ENCODE data around the gene IFNA17.
"Not testable (repeated sequence)": the region's sequence is repeated elsewhere in the genome, so short reads cannot be mapped to it uniquely, and the experiment has no call there.

The IFNA17 gene

DNA sequence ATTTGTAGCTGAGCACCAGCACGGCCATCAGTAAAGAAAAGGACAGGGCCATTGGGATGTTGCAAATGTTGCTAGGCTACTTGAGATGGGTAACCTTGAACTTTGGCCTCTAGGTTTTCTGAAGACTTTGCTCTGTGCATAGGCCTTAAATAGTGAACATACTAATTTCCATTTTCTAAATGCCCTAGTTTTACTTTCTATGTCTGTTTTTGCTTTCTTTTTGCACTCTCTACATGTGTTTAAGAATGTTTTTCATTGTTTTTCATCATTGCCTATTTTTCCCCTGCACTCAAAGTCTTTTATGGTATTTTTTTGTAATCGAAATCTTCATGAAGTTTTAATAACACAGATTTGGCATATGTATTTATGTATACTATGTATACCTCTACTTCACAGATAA, at the start of gene IFNA17:
Gene IFNA17, minus strand, starts transcription at position 101 of the 400 bp plus-strand sequence. Its CDS starts 49 bp downstream, at position 52.
- DNase-seq = no peak

DNA sequence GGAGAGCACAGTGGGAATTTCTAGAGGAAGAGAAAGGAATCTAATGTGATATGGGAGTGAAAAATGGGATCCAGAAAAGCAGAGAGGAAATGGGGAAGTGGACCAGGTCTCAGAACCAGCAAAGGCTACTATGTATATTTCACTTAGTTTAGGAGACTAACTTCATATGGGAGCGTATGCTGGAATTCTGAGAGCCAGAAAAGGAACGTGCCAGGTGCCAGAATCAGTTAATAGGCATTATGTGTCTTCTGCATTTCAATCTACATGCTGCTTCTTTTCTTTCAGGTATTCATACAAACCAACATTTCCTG, 40.3 kb upstream of the IFNA17 start:
- DNase-seq = no peak

DNA sequence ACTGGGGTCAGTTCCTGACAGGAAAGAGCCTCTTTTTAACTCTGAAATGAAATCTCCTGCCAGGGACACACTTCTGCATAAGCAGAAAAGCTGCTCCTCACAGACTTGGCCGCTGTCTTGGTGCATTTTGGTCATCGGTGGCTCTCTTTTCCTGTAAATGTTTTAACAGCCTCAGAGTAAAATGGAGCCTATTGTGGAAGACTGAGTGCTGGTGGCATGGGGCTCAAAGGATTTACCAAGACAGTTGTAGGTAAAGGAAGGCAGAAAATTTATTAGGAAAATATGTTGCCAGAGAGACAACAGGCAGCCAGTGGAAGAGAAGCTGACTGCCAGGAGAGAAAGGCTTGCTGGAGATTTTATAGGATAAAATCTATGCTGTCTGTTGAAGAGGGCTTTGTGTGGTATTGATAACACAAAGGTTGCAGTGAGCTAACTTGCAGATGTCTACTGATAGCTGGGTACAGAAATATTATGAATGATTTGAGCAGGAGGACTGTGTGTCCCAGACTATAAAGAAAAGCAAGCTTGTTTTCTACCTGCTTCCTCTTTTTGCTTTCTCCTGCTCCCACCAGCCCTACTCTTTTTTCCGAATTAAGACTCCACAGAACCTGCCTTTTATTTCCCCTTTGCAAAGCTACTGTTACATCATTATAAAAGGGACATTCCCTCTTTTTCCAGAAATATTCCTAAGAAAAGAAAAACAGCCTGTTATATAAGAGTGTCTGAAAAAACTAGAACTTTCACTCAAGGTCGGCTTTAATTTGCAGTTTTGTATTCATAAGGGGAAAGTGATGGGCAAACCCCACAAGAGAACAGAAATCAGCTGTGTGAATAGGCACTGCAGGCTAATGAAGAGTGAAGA, 39.7 kb upstream of the IFNA17 start:
- no peak for DNase-seq

DNA sequence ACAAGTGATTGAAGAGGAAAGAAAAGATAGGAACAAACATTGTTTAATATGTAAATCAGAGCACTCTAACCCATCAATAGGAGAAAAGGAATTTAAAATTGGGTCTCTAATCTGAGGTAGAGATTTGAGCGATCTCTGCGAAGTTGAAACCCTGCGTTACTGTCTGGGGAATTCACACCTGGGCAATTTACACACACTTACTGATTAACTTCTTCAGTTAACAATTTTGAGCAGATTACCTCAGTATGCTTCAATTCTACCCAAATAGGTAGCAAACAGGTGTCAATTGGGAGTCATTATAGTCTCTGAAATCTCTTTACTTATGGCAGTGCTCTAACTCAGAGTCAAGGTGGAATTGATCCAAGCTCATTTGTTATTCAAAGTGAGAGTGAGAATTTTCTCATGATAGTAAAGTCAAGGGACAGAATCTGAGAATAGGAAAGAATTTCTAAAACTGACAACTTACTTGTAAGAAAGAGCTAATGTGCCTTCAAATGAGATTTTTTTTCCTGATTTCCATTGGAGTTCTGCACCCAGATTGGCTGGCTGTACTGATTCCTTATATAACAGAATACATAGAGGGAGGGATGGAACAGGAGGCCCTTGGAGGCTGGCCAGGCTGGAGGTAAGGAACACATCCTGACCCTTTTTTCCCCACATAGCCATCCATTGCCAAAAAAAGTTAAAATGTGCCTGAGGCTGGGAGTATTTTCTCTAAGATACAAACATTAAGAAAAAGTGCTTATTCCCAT, 38.9 kb upstream of the IFNA17 start:
- no peak for DNase-seq

DNA sequence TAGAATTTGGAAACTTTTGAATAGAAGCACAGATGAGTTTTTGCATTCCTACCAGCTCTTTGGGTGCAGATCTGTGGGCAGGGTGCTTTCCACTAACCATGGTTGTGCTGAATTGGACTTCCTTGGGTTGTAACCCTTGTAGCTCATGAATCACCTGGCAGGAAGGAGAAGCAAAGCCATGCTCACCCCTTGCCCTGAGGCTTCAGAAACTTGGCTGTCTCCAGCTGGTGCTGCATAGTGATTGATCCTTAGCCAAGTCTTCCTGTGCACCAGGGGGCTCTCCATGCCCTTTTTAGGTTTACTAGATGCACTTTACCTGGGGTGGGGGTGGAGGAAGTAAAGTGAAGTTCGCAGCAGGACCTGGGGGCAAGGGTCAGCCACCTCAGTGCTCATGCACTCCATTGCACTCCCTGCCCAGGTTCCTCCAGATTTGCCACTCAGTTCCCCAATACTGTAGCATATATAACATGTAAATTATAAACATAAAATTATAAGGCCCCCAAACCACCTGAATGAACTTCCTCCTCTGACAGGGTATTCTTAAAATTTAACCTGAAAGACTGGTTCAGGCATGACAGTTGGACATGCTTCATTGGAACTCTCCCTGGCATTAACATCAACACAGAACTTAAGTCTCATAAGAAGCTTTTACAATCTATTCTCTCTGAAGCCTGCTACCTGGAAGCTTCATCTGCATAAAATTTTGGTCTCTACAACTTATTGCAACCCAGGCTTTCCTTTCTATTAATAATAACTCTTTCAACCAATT, 37.6 kb upstream of the IFNA17 start:
- DNase-seq = no peak

DNA sequence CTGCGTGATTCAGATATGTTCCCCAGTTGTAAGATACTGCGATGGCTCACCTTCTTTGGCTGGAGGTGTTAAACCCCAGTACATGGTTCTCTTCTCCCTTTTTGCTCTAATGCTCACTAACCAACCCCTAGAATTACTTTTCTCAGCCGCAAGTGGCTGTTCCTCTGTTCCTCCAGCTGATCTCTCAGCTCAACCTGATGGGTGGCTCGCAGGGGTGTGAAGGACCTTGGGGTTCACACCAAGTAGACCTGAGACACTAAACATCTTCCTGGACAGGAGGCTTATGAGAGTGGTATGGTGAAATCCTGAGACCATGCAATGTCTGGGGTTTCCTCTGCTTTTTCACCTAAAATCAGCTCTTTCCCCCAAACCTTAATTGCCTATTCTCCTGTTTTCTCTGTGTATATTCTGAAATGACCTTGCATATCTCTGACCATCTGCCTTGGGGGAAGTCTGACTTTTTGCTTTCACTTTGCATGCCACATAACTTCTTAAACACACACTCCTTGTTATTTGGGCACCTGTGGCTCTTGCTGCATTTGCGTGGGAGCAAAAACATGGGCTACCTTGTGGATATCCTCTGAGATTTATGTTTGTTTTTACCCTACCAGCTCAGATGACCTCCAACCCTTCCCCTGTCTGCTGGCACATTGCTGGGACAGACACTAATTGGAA, 27.7 kb upstream of the IFNA17 start:
- no peak for DNase-seq

DNA sequence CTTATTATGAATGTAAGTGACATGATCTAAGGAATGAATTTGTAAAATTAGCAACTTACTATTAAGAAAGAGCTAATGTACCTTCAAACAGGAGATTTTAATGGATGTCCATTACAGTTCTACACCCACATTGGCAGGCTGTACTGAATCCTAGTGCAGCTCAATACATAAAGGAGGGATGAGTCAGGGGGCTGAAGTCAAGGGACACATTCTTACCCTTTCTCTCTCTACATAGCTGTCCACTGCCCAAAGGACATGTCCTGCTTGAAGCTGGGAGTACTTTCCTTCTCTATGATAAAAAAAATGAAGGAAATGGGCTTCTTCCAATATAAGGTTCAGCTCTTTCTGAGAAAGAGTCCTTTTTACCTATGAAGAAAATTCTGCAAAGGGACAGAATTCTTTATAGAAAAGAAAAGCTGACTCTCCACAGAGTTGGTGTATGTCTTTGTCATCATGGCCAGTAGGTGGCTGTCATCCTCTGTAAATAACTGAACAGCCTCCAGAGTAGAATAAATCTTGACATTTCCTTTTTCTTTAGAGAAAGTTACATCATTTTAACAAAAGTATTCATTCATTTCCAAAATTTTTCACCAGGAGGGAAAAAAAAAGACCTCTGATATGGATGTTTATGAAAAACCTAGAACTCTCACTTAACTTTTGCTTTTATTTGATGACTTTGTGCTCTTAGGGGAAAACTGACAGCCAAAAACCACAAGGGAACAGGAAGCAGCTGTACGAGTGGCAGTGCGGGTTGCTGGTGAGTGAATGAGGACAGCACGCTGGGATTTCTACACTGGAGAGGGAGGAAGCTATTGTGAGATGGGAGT, 24.9 kb upstream of the IFNA17 start:
- DNase-seq = peak; percentile 19

DNA sequence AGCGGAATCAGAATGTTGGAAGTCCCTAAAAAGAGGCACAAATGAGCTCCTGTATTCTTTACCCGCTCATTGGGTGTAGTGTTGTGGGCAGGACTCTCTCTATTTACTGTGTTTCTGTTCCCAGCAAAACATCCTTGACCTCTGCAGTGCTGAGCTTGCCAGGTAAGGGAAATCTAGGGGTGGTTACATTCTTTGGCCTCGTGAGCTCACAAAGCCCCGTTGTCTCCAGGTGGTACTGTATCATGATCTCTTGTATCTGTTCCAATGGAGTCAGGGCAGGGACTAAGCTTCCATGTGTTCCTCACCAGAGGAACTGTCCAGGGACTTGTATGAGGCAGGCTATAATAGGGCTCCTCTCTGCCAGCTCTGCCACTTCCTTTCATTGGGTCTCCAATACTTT, 23.6 kb upstream of the IFNA17 start:
- no peak for DNase-seq

DNA sequence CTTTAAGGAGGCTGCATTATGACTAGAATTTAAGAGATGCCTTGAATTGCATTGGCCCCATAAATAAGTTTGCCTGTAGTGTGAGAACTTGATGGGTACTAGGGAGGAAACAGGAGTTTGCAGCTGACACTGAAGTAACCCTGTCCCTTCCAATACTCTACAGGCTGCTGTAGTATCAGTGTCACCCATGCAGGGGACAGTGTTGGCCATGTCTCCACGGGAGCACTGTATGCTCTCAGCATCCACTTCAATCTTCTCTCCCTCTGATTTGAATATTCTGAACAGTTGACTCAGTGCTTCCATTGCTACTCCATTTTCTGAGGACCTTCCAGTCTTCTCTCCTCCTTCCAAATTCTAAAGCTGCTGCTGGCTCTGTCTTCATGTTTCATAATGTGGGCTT, 23.2 kb upstream of the IFNA17 start:
- no peak for DNase-seq

DNA sequence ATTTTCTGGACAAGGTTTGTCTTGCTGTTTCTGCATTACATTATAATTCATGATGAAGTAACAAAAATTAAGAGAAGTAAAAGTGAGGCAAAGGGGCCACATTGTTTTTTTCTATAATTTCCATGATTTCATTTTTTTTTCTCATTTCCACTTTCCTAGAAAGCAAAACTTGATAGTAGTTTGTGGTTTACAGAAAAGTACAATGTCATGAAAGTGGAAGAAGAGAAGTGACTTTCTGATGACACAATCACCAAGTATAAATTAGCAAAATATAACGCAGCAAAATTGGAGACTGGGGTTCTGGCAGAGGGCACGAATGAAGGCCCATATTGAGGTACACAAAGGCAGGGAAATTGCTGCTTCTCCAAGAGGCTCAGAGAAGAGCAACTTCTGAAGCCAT, 16.8 kb upstream of the IFNA17 start:
- no peak for DNase-seq

DNA sequence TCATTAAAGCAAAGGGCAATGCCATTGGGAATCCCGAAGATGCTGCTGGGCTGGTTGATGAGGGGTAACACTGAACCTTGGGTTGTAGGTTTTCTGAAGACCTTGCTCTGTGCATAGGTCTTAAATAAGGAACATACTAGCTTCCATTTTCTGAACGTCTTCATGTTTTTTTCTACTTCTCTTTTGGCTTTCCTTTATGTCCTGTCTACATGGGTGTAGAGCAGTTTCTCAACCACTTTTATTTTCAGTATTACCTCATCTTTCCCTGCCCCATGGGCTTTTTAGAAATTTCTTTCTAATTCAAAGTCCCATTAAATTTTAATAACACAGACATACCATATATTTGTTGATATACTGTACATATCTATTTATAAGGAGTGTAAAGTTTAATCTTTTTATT, 11.9 kb upstream of the IFNA17 start, which contains the start of gene IFNA14:
Gene IFNA14, minus strand, starts transcription at position 95 of the 400 bp plus-strand sequence. Its CDS starts 70 bp downstream, at position 25.
- no peak for DNase-seq

DNA sequence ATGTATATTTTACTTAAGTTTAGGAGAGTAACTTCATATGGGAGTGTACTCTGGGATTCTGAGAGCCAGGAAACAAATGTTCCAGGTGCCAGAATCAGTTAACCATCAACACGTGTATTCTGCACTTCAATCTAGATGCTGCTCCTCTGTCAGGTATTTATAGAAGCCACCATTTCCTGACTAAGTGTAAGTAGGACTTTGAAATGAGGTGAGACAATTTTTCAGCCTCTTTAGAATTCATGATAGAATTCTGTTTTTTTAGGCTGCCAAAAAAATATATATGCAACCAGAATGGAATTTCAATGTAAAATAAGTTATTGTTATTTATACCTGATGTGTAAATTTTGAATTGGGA, 8.3 kb upstream of the IFNA17 start:
- not testable (repeated sequence) for DNase-seq

DNA sequence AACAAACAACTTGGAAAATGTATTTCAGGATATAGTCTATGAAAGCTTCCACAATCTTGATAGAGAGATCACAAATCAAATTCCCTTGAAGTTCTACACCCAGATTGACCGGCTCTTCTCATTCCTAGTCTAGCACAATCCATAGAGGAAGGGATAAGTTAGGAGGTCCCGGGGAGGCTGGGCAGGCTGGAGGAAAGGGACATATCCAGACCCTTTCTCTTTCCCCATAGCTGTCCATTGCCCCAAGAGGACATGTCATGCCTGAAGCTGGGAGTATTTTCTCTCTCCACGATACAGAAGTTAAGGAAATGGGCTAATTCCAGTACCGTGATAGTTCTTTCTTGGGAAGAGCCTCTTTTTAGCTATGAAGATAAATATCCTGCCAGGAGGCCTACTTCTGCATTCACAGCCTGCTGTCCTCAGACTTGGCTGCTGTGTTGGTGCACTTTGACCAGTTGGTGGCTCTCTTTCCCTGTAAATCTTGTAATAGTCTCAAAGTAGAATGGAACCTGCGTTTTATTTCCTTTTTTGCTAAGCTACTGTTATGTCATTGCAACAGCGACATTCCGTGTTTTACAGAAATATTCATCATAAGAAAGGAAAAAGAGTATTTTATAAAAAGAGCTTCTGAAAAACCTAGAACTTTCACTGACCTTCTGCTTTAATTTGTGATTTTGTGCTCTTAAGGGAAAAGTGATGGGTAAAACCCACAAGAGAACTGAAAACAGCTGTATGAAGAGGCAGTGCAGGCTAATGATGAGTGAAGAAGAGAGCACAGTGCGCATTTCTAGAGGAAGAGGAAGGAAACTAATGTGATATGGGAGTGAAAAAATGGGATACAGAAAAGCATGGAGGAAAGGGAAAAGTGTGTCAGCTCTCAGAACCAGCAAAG, 7.7 kb upstream of the IFNA17 start:
- DNase-seq = peak; percentile 3

DNA sequence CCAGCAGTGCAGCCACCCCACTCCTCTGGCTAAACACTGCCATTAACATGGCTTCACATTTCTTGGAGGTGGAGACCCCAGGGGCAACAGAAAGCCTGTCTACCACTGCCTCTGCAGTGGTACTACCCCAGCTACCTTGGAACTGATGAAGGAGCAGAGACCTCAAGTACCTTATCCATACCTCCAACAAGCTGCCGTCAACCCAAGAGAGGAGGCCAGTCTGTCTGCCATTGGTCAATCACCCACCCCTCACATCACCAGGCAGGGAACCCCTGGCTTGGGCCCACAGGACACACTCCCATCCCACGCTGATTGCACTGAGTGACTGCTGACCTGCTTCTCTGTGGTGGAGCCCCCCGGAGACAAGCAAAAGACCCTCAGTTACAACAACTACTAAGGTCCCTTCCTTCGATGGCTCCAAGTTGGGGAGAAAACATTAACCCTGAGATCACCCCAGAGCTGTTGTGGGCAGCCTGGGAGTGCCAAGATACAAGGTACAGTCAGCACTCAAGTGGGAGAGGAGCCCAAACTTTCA, 6.2 kb upstream of the IFNA17 start:
- no peak for DNase-seq

DNA sequence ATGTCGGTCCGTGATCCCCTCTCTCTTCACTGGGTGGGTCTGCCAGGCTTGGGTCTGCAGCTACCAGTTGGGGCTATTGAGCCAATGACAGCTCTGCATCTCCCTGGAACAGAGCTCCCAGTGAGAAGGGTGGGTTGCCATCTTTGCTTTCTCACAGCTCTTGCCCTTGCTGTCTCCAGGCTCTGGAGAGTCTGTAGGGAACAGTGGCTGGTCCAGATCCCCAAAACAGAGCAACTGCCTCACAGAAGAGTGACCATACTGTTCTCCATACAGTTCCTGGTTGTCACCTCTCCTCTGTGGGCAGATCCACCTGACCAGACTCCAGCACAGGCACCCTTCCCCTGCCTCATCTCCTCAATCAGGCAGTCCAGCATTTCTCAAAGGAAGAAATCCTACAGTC, 5.2 kb upstream of the IFNA17 start:
- DNase-seq = no peak

DNA sequence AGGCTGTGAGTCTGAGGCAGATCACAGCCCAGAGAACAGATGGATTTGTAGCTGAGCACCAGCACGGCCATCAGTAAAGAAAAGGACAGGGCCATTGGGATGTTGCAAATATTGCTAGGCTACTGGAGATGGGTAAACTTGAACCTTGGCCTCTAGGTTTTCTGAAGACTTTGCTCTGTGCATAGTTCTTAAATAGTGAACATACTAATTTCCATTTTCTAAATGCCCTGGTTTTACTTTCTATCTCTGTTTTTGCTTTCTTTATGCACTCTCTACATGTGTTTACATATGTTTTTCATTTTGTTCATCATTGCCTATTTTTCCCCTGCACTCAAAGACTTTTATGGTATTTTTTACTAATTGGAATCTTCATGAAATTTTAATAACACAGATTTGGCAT, 10.8 kb downstream of the IFNA17 start, which contains the start of gene IFNA16:
Gene IFNA16, minus strand, starts transcription at position 101 of the 400 bp plus-strand sequence. Its CDS starts 6 bp downstream, at position 95.
- DNase-seq = not testable (repeated sequence)

DNA sequence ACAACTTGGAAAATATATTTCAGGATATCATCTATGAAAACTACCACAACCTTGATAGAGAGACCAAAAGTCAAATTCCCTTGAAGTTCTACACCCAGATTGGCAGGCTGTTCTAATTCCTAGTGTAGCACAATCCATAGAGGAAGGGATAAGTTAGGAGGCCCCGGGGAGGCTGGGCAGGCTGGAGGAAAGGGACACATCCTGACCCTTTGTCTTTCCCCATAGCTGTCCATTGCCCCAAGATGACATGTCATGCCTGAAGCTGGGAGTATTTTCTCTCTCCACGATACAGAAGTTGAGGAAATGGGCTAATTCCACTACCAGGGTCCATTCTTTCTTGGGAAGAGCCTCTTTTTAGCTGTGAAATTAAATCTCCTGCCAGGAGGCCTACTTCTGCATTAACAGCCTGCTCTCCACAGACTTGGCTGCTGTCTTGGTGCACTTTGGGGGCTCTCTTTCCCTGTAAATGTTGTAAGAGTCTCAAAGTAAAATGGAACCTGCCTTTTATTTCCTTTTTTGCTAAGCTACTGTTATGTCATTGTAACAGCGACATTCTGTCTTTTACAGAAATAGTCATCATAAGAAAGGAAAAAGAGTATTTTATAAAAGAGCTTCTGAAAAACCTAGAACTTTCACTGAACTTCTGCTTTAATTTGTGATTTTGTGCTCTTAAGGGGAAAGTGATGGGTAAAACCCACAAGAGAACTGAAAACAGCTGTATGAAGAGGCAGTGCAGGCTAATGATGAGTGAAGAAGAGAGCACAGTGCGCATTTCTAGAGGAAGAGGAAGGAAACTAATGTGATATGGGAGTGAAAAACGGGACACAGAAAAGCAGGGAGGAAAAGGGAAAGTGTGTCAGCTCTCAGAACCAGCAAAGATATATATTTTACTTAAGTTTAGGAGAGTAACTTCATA, 14.4 kb downstream of the IFNA17 start:
- not testable (repeated sequence) for DNase-seq

DNA sequence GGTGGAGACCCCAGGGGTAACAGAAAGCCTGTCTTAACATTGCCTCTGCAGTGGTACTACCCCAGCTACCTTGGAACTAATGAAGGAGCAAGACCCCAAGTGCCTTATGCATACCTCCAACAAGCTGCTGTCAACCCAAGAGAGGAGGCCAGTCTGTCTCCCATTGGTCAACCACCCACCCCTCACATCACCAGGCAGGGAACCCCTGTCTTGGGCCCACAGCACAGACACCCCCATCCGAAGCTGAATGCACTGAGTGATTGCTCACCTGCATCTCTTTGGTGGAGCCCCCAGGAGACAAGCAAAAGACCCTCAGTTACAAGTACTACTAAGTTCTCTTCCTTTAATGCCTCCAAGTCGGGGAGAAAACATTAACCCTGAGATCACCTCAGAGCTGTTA, 15.9 kb downstream of the IFNA17 start:
- DNase-seq = not testable (repeated sequence)

DNA sequence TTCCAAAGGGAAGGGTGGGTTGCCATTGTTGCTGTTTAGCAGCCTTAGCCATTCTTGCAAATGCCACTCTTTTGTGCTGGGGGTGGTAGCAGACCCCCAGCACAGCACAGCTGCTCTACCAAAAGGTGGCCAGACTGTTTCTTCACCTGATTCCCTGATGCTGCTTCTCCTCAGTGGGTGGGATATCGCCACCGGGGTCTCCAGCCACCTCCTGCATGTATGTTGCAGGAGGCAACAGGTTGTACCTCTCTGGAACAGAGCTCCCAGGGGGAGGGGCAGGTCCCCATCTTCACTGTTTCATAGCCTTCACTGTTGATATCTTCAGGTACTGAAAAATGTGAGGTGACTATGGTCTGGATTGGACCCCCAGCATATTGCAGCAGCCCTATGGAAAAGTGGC, 17.2 kb downstream of the IFNA17 start:
- DNase-seq = not testable (repeated sequence)
